ENCODE data around the gene STAT3. TPM values are rescaled to one million over a fixed set of nuclear protein-coding genes. Genes with fewer than 3 reads are reported as not detected.
"Not testable (repeated sequence)": the region's sequence is repeated elsewhere in the genome, so short reads cannot be mapped to it uniquely, and the experiment has no call there.

STAT3 gene
- total RNA-seq, 1 experiment from 2014 or later: 115 TPM

DNA sequence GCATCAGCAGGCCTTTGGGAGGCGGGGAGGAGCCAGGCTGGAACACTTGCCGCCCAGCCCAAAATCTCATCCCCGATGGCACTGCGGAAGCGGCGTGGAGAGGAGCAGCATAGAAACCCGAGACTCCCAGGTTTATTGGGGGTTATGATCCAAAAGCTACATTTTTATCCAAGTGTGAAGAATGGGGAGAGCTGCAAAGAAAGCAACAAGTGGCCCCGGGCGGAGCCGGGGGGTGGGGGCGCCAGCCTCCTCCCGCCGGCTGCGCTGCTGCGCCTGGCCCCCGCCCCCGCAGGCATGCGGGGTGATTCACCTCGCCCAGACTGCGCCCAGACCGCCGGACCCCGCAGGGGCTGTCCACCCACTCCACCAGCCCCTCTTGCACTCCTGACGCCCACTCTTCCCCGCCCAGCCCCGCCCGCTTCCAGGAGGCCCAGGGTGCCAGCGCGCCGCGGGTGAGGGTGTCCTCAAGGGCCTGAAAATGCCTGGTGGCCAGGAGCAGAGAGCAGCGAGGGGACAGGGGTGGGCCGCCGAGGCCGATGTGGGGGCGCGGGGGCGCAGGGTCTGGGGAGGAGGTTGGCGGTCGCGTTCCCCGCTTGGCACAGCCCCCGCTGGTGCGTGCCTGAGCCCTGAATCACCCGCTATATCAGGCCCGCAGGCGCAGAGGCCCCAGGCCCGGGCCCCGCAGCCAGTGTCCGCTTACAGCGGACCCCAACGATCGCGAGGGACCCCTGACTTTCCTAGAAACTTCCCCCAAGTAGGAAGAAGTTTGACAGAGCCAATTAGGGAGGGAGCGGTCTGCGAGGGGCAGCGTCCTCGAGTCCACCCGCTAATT, 33.5 kb upstream of the STAT3 start:
- CTCF ChIA-PET: interaction anchor here (0.6 to 3.5 kb wide), 8 partner anchors 13 to 100 kb away, joined by 3 to 18 read pairs (median 6); no protein-coding TSS in a partner anchor
- peak; percentile 57 for DNase-seq (ENCODE audit: unreplicated experiment)
- no peaks in the 10 kb centered on the region for H3K9me3 Mint-ChIP-seq (ENCODE audit: unreplicated experiment)
- H3K36me3 Mint-ChIP-seq (ENCODE audit: insufficient read depth, unreplicated experiment): peaks cover 13% of the 10 kb centered on the region
- no TSS peak for BruUV-seq (replicated peaks)
- intact Hi-C loops (cut with micrococcal nuclease): loop anchor here (5.0 kb wide), 2 partner anchors 34 to 99 kb away; partner anchors contain the start of gene STAT3
- peak overlapping the region; percentile 88 for H3K27ac Mint-ChIP-seq (ENCODE audit: low read depth, unreplicated experiment)
- peak overlapping the region; percentile 96 for H3K4me3 Mint-ChIP-seq (ENCODE audit: unreplicated experiment)
- POLR2A ChIA-PET: interaction anchor here (0.6 to 10.2 kb wide), 22 partner anchors 11 to 455 kb away, joined by 3 to 273 read pairs (median 12); partner anchors contain the start of genes CNP, NAGLU and STAT3
- H3K27me3 Mint-ChIP-seq (ENCODE audit: insufficient read depth, unreplicated experiment): no peaks in the 10 kb centered on the region
- TF ChIP-seq, protein P1, sequence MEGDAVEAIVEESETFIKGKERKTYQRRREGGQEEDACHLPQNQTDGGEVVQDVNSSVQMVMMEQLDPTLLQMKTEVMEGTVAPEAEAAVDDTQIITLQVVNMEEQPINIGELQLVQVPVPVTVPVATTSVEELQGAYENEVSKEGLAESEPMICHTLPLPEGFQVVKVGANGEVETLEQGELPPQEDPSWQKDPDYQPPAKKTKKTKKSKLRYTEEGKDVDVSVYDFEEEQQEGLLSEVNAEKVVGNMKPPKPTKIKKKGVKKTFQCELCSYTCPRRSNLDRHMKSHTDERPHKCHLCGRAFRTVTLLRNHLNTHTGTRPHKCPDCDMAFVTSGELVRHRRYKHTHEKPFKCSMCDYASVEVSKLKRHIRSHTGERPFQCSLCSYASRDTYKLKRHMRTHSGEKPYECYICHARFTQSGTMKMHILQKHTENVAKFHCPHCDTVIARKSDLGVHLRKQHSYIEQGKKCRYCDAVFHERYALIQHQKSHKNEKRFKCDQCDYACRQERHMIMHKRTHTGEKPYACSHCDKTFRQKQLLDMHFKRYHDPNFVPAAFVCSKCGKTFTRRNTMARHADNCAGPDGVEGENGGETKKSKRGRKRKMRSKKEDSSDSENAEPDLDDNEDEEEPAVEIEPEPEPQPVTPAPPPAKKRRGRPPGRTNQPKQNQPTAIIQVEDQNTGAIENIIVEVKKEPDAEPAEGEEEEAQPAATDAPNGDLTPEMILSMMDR (IDR thresholded peaks at IDR 0.05; ENCODE audit: unreplicated experiment): no peak
- peaks cover 20% of the 10 kb centered on the region for H3K4me1 Mint-ChIP-seq (ENCODE audit: insufficient read depth, unreplicated experiment)

DNA sequence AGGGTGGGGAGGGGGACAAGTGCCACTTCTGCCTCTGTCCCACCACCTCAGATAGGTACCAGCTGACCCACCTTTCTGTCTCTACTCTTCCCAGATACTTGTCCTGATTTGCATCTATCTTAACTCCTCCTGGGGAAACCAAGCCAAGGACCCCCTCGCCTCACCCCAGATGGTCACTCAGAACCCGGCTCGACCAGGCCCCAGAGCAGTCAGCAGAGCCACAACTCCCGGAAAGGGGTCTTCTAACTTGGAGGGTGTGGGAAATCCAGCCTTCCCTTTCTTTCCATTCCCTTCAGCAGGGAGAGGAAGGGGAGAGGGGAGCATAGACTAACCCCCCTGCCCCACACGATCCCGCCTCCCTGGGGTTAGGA, 32.9 kb upstream of the STAT3 start:
- POLR2A ChIA-PET: interaction anchor here (0.6 to 10.2 kb wide), 11 partner anchors 11 to 133 kb away, joined by 3 to 273 read pairs (median 3); partner anchors contain the start of gene STAT3
- no peaks in the 10 kb centered on the region for H3K9me3 Mint-ChIP-seq (ENCODE audit: unreplicated experiment)
- intact Hi-C loops (cut with micrococcal nuclease): loop anchor here (5.0 kb wide), 2 partner anchors 34 to 99 kb away; partner anchors contain the start of gene STAT3
- no peak for DNase-seq (ENCODE audit: unreplicated experiment)
- H3K4me1 Mint-ChIP-seq (ENCODE audit: insufficient read depth, unreplicated experiment): peaks cover 23% of the 10 kb centered on the region
- peak overlapping the region; percentile 96 for H3K4me3 Mint-ChIP-seq (ENCODE audit: unreplicated experiment)
- CTCF ChIA-PET: interaction anchor here (1.0 to 3.5 kb wide), 3 partner anchors 12 to 98 kb away, joined by 4 to 18 read pairs (median 5); no protein-coding TSS in a partner anchor
- no peaks in the 10 kb centered on the region for H3K27me3 Mint-ChIP-seq (ENCODE audit: insufficient read depth, unreplicated experiment)
- H3K36me3 Mint-ChIP-seq (ENCODE audit: insufficient read depth, unreplicated experiment): peaks cover 13% of the 10 kb centered on the region
- peak overlapping the region; percentile 88 for H3K27ac Mint-ChIP-seq (ENCODE audit: low read depth, unreplicated experiment)
- TF ChIP-seq, protein P1 (IDR thresholded peaks at IDR 0.05; ENCODE audit: unreplicated experiment): no peak
- no TSS peak for BruUV-seq (replicated peaks)

DNA sequence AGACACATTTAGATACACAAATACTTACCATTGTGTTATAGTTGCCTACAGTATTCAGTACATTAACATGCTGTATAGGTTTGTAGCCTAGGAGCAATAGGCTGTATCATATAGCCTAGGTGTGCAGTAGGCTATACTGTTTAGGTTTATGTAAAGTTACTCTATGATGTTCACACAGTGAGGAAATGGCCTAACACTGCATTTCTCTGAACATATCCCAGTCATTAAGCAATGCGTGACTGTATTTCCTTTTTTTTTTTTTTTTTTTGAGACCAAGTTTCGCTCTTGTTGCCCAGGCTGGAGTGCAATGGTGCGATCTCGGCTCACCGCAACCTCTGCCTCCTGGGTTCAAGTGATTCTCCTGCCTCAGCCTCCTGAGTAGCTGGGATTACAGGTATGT, 29.7 kb upstream of the STAT3 start:
- DNase-seq (ENCODE audit: unreplicated experiment); H3K27me3 Mint-ChIP-seq (ENCODE audit: insufficient read depth, unreplicated experiment); BruUV-seq (replicated peaks); H3K9me3 Mint-ChIP-seq (ENCODE audit: unreplicated experiment); H3K4me3 Mint-ChIP-seq (ENCODE audit: unreplicated experiment); intact Hi-C loops (cut with micrococcal nuclease); H3K27ac Mint-ChIP-seq (ENCODE audit: low read depth, unreplicated experiment): not testable (repeated sequence)
- CTCF ChIA-PET: interaction anchor here (1.2 kb wide), 1 partner anchor 12 kb away, joined by 7 read pairs; no protein-coding TSS in a partner anchor
- H3K4me1 Mint-ChIP-seq (ENCODE audit: insufficient read depth, unreplicated experiment): peaks cover 38% of the 10 kb centered on the region
- peaks cover 19% of the 10 kb centered on the region for H3K36me3 Mint-ChIP-seq (ENCODE audit: insufficient read depth, unreplicated experiment)
- POLR2A ChIA-PET: interaction anchor here (0.6 to 10.2 kb wide), 2 partner anchors 8 to 349 kb away, joined by 3 to 273 read pairs; no protein-coding TSS in a partner anchor

DNA sequence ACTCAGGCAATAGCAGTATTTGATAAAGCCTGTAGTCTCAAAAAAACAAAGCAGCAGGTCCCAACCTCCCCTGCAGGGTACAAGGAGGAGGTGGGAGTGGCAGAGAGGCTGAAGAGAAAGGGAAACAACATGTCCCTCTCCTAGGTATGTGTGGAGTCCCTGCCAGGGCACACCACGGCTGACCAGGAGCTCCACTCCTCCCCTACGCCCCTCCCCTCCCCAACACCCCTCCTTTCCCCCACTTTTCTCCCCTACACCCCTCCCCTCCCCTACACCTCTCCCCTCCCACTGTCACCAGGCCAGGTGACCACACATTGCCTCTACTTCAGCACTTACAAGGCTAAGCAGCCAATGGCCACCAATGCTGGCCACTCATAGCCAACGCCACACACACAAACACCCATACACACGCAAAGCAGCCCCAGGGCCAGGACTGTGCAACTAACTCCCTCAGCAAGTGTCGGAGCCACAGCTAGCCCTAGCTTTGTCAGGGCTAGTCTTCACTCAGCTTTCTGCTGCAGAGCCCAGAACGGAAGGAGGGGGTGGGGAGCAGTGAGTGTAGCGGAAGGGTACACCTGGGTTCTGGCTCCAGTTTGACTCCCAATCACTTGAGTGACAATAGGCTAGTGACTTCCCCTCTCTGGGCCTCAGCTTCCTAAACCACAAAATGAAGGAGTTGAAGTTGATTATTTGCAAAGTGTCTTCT, 26.6 kb upstream of the STAT3 start:
- CTCF ChIA-PET: interaction anchor here (0.6 to 1.2 kb wide), 4 partner anchors 8 to 69 kb away, joined by 3 to 6 read pairs (median 4); partner anchors contain the start of gene CAVIN1
- H3K4me3 Mint-ChIP-seq (ENCODE audit: unreplicated experiment): no peak overlapping the region
- intact Hi-C loops (cut with micrococcal nuclease): no loop called here
- POLR2A ChIA-PET: interaction anchor here (1.0 kb wide), 1 partner anchor 8 kb away, joined by 4 read pairs; the partner anchor contains the start of gene CAVIN1
- H3K27ac Mint-ChIP-seq (ENCODE audit: low read depth, unreplicated experiment): peak overlapping the region; percentile 77
- peaks cover 23% of the 10 kb centered on the region for H3K36me3 Mint-ChIP-seq (ENCODE audit: insufficient read depth, unreplicated experiment)
- H3K9me3 Mint-ChIP-seq (ENCODE audit: unreplicated experiment): no peaks in the 10 kb centered on the region
- peaks cover 42% of the 10 kb centered on the region for H3K4me1 Mint-ChIP-seq (ENCODE audit: insufficient read depth, unreplicated experiment)
- TF ChIP-seq, protein P1 (IDR thresholded peaks at IDR 0.05; ENCODE audit: unreplicated experiment): no peak
- no peak for DNase-seq (ENCODE audit: unreplicated experiment)
- BruUV-seq (replicated peaks): no TSS peak
- H3K27me3 Mint-ChIP-seq (ENCODE audit: insufficient read depth, unreplicated experiment): no peaks in the 10 kb centered on the region

Data from MCF 10A (cell line).